Activated CD8-positive, alpha-beta memory T cell treated with anti-CD3 and anti-CD28 coated beads, Interleukin-2, amount 10 ng/mL, durations not matched to agents 7 days and 5 days (primary cell): ENCODE data around the gene SOS1. TPM values are rescaled to one million over a fixed set of nuclear protein-coding genes. Genes with fewer than 3 reads are reported as not detected.
"Not testable (repeated sequence)": the region's sequence is repeated elsewhere in the genome, so short reads cannot be mapped to it uniquely, and the experiment has no call there.

Source experiments
- ATAC-seq: fragments of 150-1000 bp; cut with Tn5 transposase; one replicate; pipeline ENCODE4 v1.10.0; 2021; ENCODE audit warnings: moderate library complexity
- CTCF ChIA-PET: fragments of 350-600 bp; sonication (Branson Sonifier 250); formaldehyde crosslinking; loops from one replicate; lab custom pipeline; 2021; ENCODE audit warnings: antibody characterized with exemption; lab: Charles Lee
- DNase-seq: peaks from one replicate; pipeline ENCODE4 v3.0.0-alpha.2; 2020
- H3K27ac Mint-ChIP-seq: one replicate; pipeline ENCODE4 v1.8.0; 2021; ENCODE audit warnings: mild to moderate bottlenecking, mixed read lengths
- H3K27me3 Mint-ChIP-seq: one replicate; pipeline ENCODE4 v1.8.0; 2021; ENCODE audit warnings: mixed read lengths
- H3K36me3 Mint-ChIP-seq: one replicate; pipeline ENCODE4 v1.8.0; 2021; ENCODE audit warnings: mild to moderate bottlenecking, mixed read lengths
- H3K4me1 Mint-ChIP-seq: one replicate; pipeline ENCODE4 v1.8.0; 2021; ENCODE audit warnings: mixed read lengths
- H3K4me3 Mint-ChIP-seq: one replicate; pipeline ENCODE4 v1.8.0; 2021; ENCODE audit warnings: mild to moderate bottlenecking, moderate library complexity, mixed read lengths
- H3K9me3 Mint-ChIP-seq: one replicate; pipeline ENCODE4 v1.8.0; 2022; ENCODE audit warnings: low read depth, mixed read lengths
- total RNA-seq, 2 experiments: library from RNA; stranded (reverse); gene quantifications; one replicate each; pipeline ENCODE4 v1.2.3, GENCODE V29; 2021

SOS1 gene
- total RNA-seq, 2 experiments from 2014 or later: 134 to 186 TPM

DNA sequence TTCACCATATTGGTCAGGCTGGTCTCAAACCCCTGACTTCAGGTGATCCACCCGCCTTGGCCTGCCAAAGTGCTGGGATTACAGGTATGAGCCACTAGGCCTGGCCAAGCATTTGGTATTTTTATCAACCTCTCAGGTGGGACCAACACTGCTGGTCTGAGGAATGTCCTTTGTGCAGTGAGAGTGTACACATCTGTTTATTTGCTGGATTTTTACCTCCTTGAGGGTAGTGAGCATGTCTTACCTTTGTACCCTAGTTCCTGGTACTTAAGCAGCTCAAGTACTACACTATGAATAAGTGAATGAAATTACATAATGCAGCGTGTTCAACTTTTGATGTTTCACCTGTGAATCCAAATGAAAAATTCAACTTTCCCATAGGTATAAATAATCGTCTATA lies 29.8 kb downstream of the SOS1 start:
- Mint-ChIP-seq H3K27ac (no peak overlapping the region), H3K9me3 (peaks cover 2% of the 10 kb centered on the region), H3K4me3 (no peak overlapping the region), H3K4me1 (peaks cover 50% of the 10 kb centered on the region), H3K27me3 (no peaks in the 10 kb centered on the region), H3K36me3 (peaks cover 50% of the 10 kb centered on the region)
- ATAC-seq (no peak), DNase-seq (no peak)
- CTCF ChIA-PET: interaction anchor here (1.2 kb wide), 1 partner anchor 139 kb away, joined by 5 read pairs; no protein-coding TSS in a partner anchor

DNA sequence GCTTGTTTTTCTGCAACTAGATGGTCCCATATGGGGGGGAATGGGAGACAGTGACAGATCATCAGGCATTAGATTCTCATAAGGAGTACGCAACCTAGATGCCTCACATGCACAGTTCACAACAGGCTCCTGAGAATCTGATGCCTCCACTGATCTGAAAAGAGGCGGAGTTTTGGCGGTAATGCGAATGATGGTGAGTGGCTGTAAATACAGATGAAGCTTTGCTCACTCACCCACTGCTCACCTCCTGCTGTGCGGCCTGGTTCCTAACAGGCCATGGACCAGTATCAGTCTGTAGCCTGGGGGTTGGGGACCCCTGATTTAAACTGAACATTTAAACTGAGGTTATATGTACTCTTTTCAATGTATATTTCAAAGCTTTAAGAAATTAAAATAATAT lies 40.7 kb downstream of the SOS1 start:
- Mint-ChIP-seq H3K27me3 (no peaks in the 10 kb centered on the region), H3K36me3 (peaks cover 17% of the 10 kb centered on the region), H3K4me3 (no peak overlapping the region), H3K4me1 (peaks cover 24% of the 10 kb centered on the region), H3K9me3 (no peaks in the 10 kb centered on the region), H3K27ac (no peak overlapping the region)
- DNase-seq: no peak
- CTCF ChIA-PET: interaction anchor here (0.6 kb wide), 1 partner anchor 11 kb away, joined by 3 read pairs; no protein-coding TSS in a partner anchor
- no peak for ATAC-seq

- ATAC-seq: no peak
- CTCF ChIA-PET: interaction anchor here (0.7 to 1.4 kb wide), 6 partner anchors 10 to 170 kb away, joined by 3 to 4 read pairs (median 3); no protein-coding TSS in a partner anchor
These were observed 50.9 kb downstream of the SOS1 start for GRCh38 chr2:39069890-39070465.

DNA sequence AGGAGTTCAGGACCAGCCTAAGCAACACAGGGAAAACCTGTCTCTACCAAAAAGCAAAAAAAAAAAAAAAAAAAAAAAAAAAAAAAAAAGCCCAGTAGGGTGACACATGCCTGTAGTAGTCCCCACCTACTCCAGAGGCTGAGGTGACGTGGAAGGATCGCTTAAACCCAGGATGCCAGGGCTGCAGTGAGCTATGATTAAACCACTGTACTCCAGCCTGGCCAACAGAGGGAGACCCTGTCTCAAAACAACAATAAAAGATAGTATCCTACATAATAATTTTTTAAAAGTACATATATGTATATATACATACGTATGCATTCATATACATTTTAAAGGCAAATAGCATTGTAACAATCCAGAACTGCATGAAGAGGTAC lies 51.7 kb downstream of the SOS1 start:
- Mint-ChIP-seq H3K4me1 (peaks cover 44% of the 10 kb centered on the region), H3K36me3 (peaks cover 34% of the 10 kb centered on the region), H3K27me3 (no peaks in the 10 kb centered on the region), H3K4me3 (no peak overlapping the region), H3K27ac (no peak overlapping the region), H3K9me3 (no peaks in the 10 kb centered on the region)
- DNase-seq (no peak), ATAC-seq (peak; percentile 61)
- CTCF ChIA-PET: interaction anchor here (0.6 to 1.8 kb wide), 10 partner anchors 9 to 171 kb away, joined by 3 to 12 read pairs (median 3); no protein-coding TSS in a partner anchor

More at GRCh38 chr2:39069890-39070465, 50.9 kb downstream of the SOS1 start:
- peaks cover 48% of the 10 kb centered on the region for H3K4me1 Mint-ChIP-seq
- H3K27ac Mint-ChIP-seq: peak overlapping the region; percentile 54
- H3K36me3 Mint-ChIP-seq: peaks cover 39% of the 10 kb centered on the region
- H3K27me3 Mint-ChIP-seq: no peaks in the 10 kb centered on the region
- H3K4me3 Mint-ChIP-seq: no peak overlapping the region
- no peak for DNase-seq
- H3K9me3 Mint-ChIP-seq: no peaks in the 10 kb centered on the region

DNA sequence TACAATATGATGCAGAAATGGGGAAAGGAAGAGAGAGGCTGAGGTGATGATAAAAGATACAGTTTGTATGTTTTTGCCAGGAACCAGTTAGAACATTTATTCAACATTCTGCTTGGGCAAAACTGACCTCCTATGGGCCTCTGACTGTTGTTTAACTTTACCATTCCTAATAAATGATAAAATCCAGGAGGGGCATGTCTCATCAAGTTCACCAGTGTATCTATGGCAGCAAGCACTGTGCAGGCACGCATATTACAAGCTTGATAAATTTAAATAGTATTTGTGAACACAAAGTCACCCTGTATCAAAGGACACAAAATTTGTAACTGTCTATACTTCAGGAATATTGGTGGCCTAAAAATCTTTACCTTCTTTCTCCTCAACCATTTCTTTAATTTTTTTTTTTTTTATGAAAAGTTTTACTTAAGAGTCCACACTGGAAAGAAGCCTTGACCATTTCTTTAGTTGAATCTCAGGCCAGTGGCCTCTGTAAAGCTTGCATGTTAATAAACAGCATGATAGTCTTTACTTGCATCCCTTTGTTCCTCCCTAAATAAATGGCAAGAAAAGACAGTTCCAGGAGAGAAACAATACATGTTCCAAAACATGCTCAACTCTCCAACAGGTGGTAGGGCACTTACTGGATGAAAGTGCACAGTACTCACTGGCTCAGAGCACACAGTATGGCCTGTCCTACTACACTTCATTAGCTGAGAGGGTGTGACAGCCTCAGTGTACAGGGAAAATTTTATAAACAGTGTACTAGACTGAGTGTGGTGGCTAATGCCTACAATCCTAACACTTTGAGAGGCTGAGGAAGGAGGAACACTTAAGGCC lies 52.3 kb downstream of the SOS1 start:
- no peak for ATAC-seq
- H3K27ac Mint-ChIP-seq: peak overlapping the region; percentile 40
- CTCF ChIA-PET: interaction anchor here (0.7 to 1.8 kb wide), 8 partner anchors 26 to 171 kb away, joined by 3 to 12 read pairs (median 3); no protein-coding TSS in a partner anchor
- no peaks in the 10 kb centered on the region for H3K9me3 Mint-ChIP-seq
- DNase-seq: no peak
- no peaks in the 10 kb centered on the region for H3K27me3 Mint-ChIP-seq
- H3K36me3 Mint-ChIP-seq: peaks cover 34% of the 10 kb centered on the region
- no peak overlapping the region for H3K4me3 Mint-ChIP-seq
- H3K4me1 Mint-ChIP-seq: peaks cover 45% of the 10 kb centered on the region

GRCh38 chr2:39065616-39066015 lies 55.2 kb downstream of the SOS1 start:
- Mint-ChIP-seq H3K4me1 (peaks cover 38% of the 10 kb centered on the region), H3K36me3 (peaks cover 33% of the 10 kb centered on the region), H3K27me3 (no peaks in the 10 kb centered on the region), H3K9me3 (no peaks in the 10 kb centered on the region), H3K4me3 (no peak overlapping the region), H3K27ac (peak overlapping the region; percentile 6)
- CTCF ChIA-PET: interaction anchor here (0.9 to 2.1 kb wide), 2 partner anchors 118 to 164 kb away, joined by 3 to 14 read pairs; no protein-coding TSS in a partner anchor
- ATAC-seq (no peak), DNase-seq (no peak)

DNA sequence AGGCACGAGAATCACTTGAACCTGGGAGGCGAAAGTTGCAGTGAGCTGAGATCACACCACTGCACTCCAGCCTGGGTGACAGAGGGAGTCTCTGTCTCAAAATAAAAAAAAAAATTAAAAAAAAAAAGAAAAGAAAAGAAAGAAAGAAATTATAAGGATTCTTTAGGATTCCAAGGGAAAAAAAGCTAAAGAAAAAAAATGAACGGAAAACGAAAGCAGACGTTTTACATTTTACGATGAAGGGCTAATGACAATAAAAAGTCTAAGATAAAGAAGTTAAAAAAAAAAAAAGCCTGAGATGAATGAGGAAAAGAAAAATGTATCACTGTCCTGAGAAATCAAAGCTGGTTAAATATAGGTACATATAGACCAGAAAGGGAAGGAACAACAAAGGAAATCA lies 58.5 kb downstream of the SOS1 start:
- Mint-ChIP-seq H3K27ac (peak overlapping the region; percentile 57), H3K27me3 (no peaks in the 10 kb centered on the region), H3K36me3 (peaks cover 24% of the 10 kb centered on the region), H3K9me3 (no peaks in the 10 kb centered on the region), H3K4me3 (no peak overlapping the region), H3K4me1 (peaks cover 32% of the 10 kb centered on the region)
- DNase-seq (no peak), ATAC-seq (no peak)
- CTCF ChIA-PET: interaction anchor here (0.8 to 9.2 kb wide), 5 partner anchors 20 to 223 kb away, joined by 3 to 145 read pairs (median 3); partner anchors contain the start of gene SOS1

GRCh38 chr2:39061280-39061679 lies 59.6 kb downstream of the SOS1 start:
- Mint-ChIP-seq H3K27ac (no peak overlapping the region), H3K9me3 (no peaks in the 10 kb centered on the region), H3K4me1 (peaks cover 29% of the 10 kb centered on the region), H3K4me3 (no peak overlapping the region), H3K27me3 (no peaks in the 10 kb centered on the region), H3K36me3 (peaks cover 23% of the 10 kb centered on the region)
- ATAC-seq: no peak
- no peak for DNase-seq
- CTCF ChIA-PET: interaction anchor here (1.2 to 9.2 kb wide), 3 partner anchors 21 to 167 kb away, joined by 3 to 145 read pairs (median 14); partner anchors contain the start of gene SOS1

GRCh38 chr2:39059366-39059952 lies 61.4 kb downstream of the SOS1 start:
- DNase-seq (no peak), ATAC-seq (no peak)
- CTCF ChIA-PET: interaction anchor here (0.6 to 9.2 kb wide), 13 partner anchors 11 to 175 kb away, joined by 3 to 145 read pairs (median 5); partner anchors contain the start of gene SOS1
- no peaks in the 10 kb centered on the region for H3K27me3 Mint-ChIP-seq
- peaks cover 26% of the 10 kb centered on the region for H3K4me1 Mint-ChIP-seq
- no peak overlapping the region for H3K4me3 Mint-ChIP-seq
- H3K36me3 Mint-ChIP-seq: peaks cover 20% of the 10 kb centered on the region
- peak overlapping the region; percentile 34 for H3K27ac Mint-ChIP-seq
- no peaks in the 10 kb centered on the region for H3K9me3 Mint-ChIP-seq

GRCh38 chr2:39058101-39058500 lies 62.8 kb downstream of the SOS1 start:
- no peak for ATAC-seq
- Mint-ChIP-seq H3K36me3 (peaks cover 32% of the 10 kb centered on the region), H3K27ac (no peak overlapping the region), H3K4me3 (no peak overlapping the region), H3K27me3 (no peaks in the 10 kb centered on the region), H3K9me3 (no peaks in the 10 kb centered on the region), H3K4me1 (peaks cover 32% of the 10 kb centered on the region)
- no peak for DNase-seq
- CTCF ChIA-PET: interaction anchor here (0.5 to 9.2 kb wide), 9 partner anchors 40 to 174 kb away, joined by 3 to 145 read pairs (median 5); partner anchors contain the start of gene SOS1

DNA sequence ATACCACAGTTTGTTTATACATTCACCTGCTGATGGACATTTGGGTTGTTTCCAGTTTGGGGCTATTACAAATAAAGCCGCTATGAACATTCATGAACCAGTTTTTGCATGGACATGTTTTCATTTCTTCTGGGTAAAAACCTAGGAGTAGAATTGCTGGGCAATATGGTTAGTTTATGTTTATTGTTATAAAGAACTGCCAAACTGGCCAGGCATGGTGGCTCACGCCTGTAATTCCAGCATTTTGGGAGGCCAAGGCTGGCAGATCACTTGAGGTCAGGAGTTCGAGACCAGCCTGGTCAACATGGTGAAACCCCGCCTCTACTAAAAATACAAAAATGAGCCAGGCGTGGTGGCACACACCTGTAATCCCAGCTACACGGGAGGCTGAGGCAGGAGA lies 68.2 kb downstream of the SOS1 start:
- ATAC-seq, DNase-seq, H3K27me3 Mint-ChIP-seq, H3K4me3 Mint-ChIP-seq, H3K27ac Mint-ChIP-seq, H3K9me3 Mint-ChIP-seq, CTCF ChIA-PET: not testable (repeated sequence)
- Mint-ChIP-seq H3K36me3 (peaks cover 58% of the 10 kb centered on the region), H3K4me1 (peaks cover 14% of the 10 kb centered on the region)

DNA sequence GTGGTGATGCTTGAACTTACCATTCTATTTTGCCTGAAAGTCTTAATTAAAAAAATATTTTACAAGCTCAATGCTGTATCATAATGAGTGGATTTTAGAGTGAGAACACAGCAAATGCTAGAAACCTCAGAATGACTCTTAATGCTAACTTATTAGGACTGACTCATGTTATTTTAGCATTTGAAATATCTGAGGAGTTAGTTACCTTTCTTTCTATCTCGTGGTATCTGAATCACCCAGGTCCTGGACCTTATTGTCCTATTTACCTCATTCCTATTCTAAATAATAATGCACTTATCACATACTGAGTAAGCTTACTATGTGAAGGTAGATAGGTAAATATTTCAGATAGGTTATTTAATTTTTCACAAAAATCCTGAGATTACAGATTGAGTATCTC lies 70.7 kb downstream of the SOS1 start:
- CTCF ChIA-PET: interaction anchor here (1.4 to 1.6 kb wide), 2 partner anchors 103 to 179 kb away, joined by 4 read pairs; no protein-coding TSS in a partner anchor
- no peaks in the 10 kb centered on the region for H3K27me3 Mint-ChIP-seq
- H3K9me3 Mint-ChIP-seq: no peaks in the 10 kb centered on the region
- peaks cover 64% of the 10 kb centered on the region for H3K36me3 Mint-ChIP-seq
- DNase-seq: no peak
- no peak overlapping the region for H3K4me3 Mint-ChIP-seq
- ATAC-seq: no peak
- no peak overlapping the region for H3K27ac Mint-ChIP-seq
- H3K4me1 Mint-ChIP-seq: peaks cover 14% of the 10 kb centered on the region

GRCh38 chr2:39039072-39039471 lies 81.8 kb downstream of the SOS1 start:
- H3K4me3 Mint-ChIP-seq: no peak overlapping the region
- H3K36me3 Mint-ChIP-seq: peaks cover 44% of the 10 kb centered on the region

More at GRCh38 chr2:39039072-39039471, 81.8 kb downstream of the SOS1 start:
- H3K27ac Mint-ChIP-seq: no peak overlapping the region
- no peaks in the 10 kb centered on the region for H3K4me1 Mint-ChIP-seq
- no peaks in the 10 kb centered on the region for H3K9me3 Mint-ChIP-seq
- no peak for DNase-seq
- CTCF ChIA-PET: no interaction called here
- ATAC-seq: no peak
- H3K27me3 Mint-ChIP-seq: no peaks in the 10 kb centered on the region
